ENCODE results near the gene GAGE10. TPM values are rescaled to one million over a fixed set of nuclear protein-coding genes. Genes with fewer than 3 reads are reported as not detected.
"Not testable (repeated sequence)": the region's sequence is repeated elsewhere in the genome, so short reads cannot be mapped to it uniquely, and the experiment has no call there.

The GAGE10 gene
- total and polyA plus RNA-seq, 5 donors, result not detected

- H3K27me3 ChIP-seq (ENCODE audit: control insufficient read depth, insufficient read depth); H3K9me3 ChIP-seq (ENCODE audit: control insufficient read depth, low read length); H3K4me1 ChIP-seq (ENCODE audit: control insufficient read depth, insufficient read depth, low read length); intact Hi-C loops (cut with DNase I); DNase-seq; H3K27ac ChIP-seq (ENCODE audit: low read length); ATAC-seq; H3K4me3 ChIP-seq (ENCODE audit: low read length): not testable (repeated sequence)
- 74% methylated on average over 3 of the region's 7 CpGs for WGBS
These were observed 20.3 kb downstream of the GAGE10 start for GRCh38 chrX:49323735-49324134.

- WGBS, result 90% methylated on average over 3 of the region's 11 CpGs
- H3K4me3 ChIP-seq (ENCODE audit: low read length); H3K27ac ChIP-seq (ENCODE audit: low read length); H3K4me1 ChIP-seq (ENCODE audit: control insufficient read depth, insufficient read depth, low read length); ATAC-seq; H3K9me3 ChIP-seq (ENCODE audit: control insufficient read depth, low read length); H3K27me3 ChIP-seq (ENCODE audit: control insufficient read depth, insufficient read depth); intact Hi-C loops (cut with DNase I); DNase-seq: not testable (repeated sequence)
These were observed 27.0 kb downstream of the GAGE10 start for GRCh38 chrX:49330421-49330820.

- H3K4me1 ChIP-seq (ENCODE audit: control insufficient read depth, insufficient read depth, low read length); intact Hi-C loops (cut with DNase I); H3K9me3 ChIP-seq (ENCODE audit: control insufficient read depth, low read length); H3K27ac ChIP-seq (ENCODE audit: low read length); H3K27me3 ChIP-seq (ENCODE audit: control insufficient read depth, insufficient read depth); DNase-seq; H3K4me3 ChIP-seq (ENCODE audit: low read length); ATAC-seq: not testable (repeated sequence)
- WGBS, result no CpG with 5 or more reads among the region's 16 CpGs
These were observed 27.8 kb downstream of the GAGE10 start, which contains the start of gene GAGE13 for GRCh38 chrX:49331282-49331681. GAGE13 (plus strand) TSS chrX:49331582; CDS start chrX:49332738, 1,156 bp downstream.

- no CpG with 5 or more reads among the region's 26 CpGs for WGBS
- H3K4me3 ChIP-seq (ENCODE audit: low read length); H3K4me1 ChIP-seq (ENCODE audit: control insufficient read depth, insufficient read depth, low read length); H3K27ac ChIP-seq (ENCODE audit: low read length); H3K27me3 ChIP-seq (ENCODE audit: control insufficient read depth, insufficient read depth); intact Hi-C loops (cut with DNase I); H3K9me3 ChIP-seq (ENCODE audit: control insufficient read depth, low read length); ATAC-seq: not testable (repeated sequence)
- peak in 1 of 3 donors; percentile 62 for DNase-seq
These were observed 28.4 kb downstream of the GAGE10 start for GRCh38 chrX:49331841-49332240.

- ATAC-seq, result not testable (repeated sequence)
These were observed 38.0 kb downstream of the GAGE10 start for GRCh38 chrX:49341449-49341848.

GRCh38 chrX:49344496-49345175 is 41.2 kb downstream of the GAGE10 start:
- H3K4me3 ChIP-seq (ENCODE audit: low read length); intact Hi-C loops (cut with DNase I); H3K4me1 ChIP-seq (ENCODE audit: control insufficient read depth, insufficient read depth, low read length); H3K27ac ChIP-seq (ENCODE audit: low read length); H3K27me3 ChIP-seq (ENCODE audit: control insufficient read depth, insufficient read depth); H3K9me3 ChIP-seq (ENCODE audit: control insufficient read depth, low read length); DNase-seq; ATAC-seq: not testable (repeated sequence)
- 74% methylated on average over 11 of the region's 15 CpGs for WGBS

More at GRCh38 chrX:49341449-49341848, 38.0 kb downstream of the GAGE10 start:
- H3K27me3 ChIP-seq (ENCODE audit: control insufficient read depth, insufficient read depth); intact Hi-C loops (cut with DNase I); H3K9me3 ChIP-seq (ENCODE audit: control insufficient read depth, low read length); H3K27ac ChIP-seq (ENCODE audit: low read length); H3K4me1 ChIP-seq (ENCODE audit: control insufficient read depth, insufficient read depth, low read length); H3K4me3 ChIP-seq (ENCODE audit: low read length): not testable (repeated sequence)
- whole genome bisulfite sequencing, result 93% methylated on average over 12 of the region's 24 CpGs
- peak; percentile 10 to 79 (median 25) for DNase-seq

- intact Hi-C loops (cut with DNase I); H3K27me3 ChIP-seq (ENCODE audit: control insufficient read depth, insufficient read depth); H3K27ac ChIP-seq (ENCODE audit: low read length); H3K4me1 ChIP-seq (ENCODE audit: control insufficient read depth, insufficient read depth, low read length); DNase-seq; H3K4me3 ChIP-seq (ENCODE audit: low read length); ATAC-seq; H3K9me3 ChIP-seq (ENCODE audit: control insufficient read depth, low read length): not testable (repeated sequence)
- WGBS, result 83% methylated on average over 6 of the region's 10 CpGs
These were observed 42.0 kb downstream of the GAGE10 start for GRCh38 chrX:49345402-49345801.

- 88% methylated on average over 7 of the region's 11 CpGs for WGBS
- H3K9me3 ChIP-seq (ENCODE audit: control insufficient read depth, low read length); H3K4me3 ChIP-seq (ENCODE audit: low read length); intact Hi-C loops (cut with DNase I); ATAC-seq; H3K27me3 ChIP-seq (ENCODE audit: control insufficient read depth, insufficient read depth); H3K27ac ChIP-seq (ENCODE audit: low read length); H3K4me1 ChIP-seq (ENCODE audit: control insufficient read depth, insufficient read depth, low read length): not testable (repeated sequence)
- DNase-seq, result peak in 1 of 3 donors; percentile 45
These were observed 42.7 kb downstream of the GAGE10 start for GRCh38 chrX:49346150-49346549.

Other genes with a start within 250 kb of the GAGE10 start
- gene CCDC120, start 244.6 kb upstream of the GAGE10 start, total RNA-seq, result 1 to 10 TPM; 1.6 to 2.7 (median 1.9) TPM
- gene CCDC120, start 244.6 kb upstream of the GAGE10 start, polyA plus RNA-seq, result 1.2 TPM
- 10 to 100 TPM; 14.2 to 20.2 (median 17.6) TPM for gene PRAF2, start 229.6 kb upstream of the GAGE10 start, total RNA-seq
- gene PRAF2, start 229.6 kb upstream of the GAGE10 start, polyA plus RNA-seq, result 23.4 TPM
- 10 to 100 TPM; 70.0 to 81.1 (median 79.8) TPM for gene WDR45, start 223.8 kb upstream of the GAGE10 start, total RNA-seq
- 82.5 TPM for gene WDR45, start 223.8 kb upstream of the GAGE10 start, polyA plus RNA-seq
- gene GPKOW, start 179.9 kb upstream of the GAGE10 start, total RNA-seq, result 10 to 100 TPM; 17.4 to 20.1 (median 18.1) TPM
- 14.2 TPM for gene GPKOW, start 179.9 kb upstream of the GAGE10 start, polyA plus RNA-seq
- 10 to 100 TPM in 3 of 4 donors, 1 to 10 TPM in 1; 9.0 to 16.6 (median 15.4) TPM for gene MAGIX, start 140.9 kb upstream of the GAGE10 start, total RNA-seq
- 16.5 TPM for gene MAGIX, start 140.9 kb upstream of the GAGE10 start, polyA plus RNA-seq
- 10 to 100 TPM; 83.0 to 96.4 (median 87.0) TPM for gene PLP2, start 131.7 kb upstream of the GAGE10 start, total RNA-seq
- 89.0 TPM for gene PLP2, start 131.7 kb upstream of the GAGE10 start, polyA plus RNA-seq
- 10 to 100 TPM in 3 of 4 donors, 1 to 10 TPM in 1; 9.0 to 12.1 (median 11.0) TPM for gene PRICKLE3, start 117.3 kb upstream of the GAGE10 start, total RNA-seq
- 8.5 TPM for gene PRICKLE3, start 117.3 kb upstream of the GAGE10 start, polyA plus RNA-seq
- gene SYP, start 103.5 kb upstream of the GAGE10 start, total RNA-seq, result 1 to 10 TPM; 2.1 to 3.1 (median 2.4) TPM
- gene SYP, start 103.5 kb upstream of the GAGE10 start, polyA plus RNA-seq, result 3.0 TPM
- gene CACNA1F, start 70.3 kb upstream of the GAGE10 start, total RNA-seq, result under 1 TPM; 0.17 to 0.78 (median 0.19) TPM
- 0.09 TPM for gene CACNA1F, start 70.3 kb upstream of the GAGE10 start, polyA plus RNA-seq
- gene CCDC22, start 68.2 kb upstream of the GAGE10 start, total RNA-seq, result 10 to 100 TPM in 3 of 4 donors, 1 to 10 TPM in 1; 9.2 to 13.7 (median 12.2) TPM
- gene CCDC22, start 68.2 kb upstream of the GAGE10 start, polyA plus RNA-seq, result 8.5 TPM
- gene FOXP3, start 38.9 kb upstream of the GAGE10 start, total RNA-seq, result under 1 TPM in 2 of 4 donors, not detected in 2; 0.09 to 0.28 TPM
- 0.05 TPM for gene FOXP3, start 38.9 kb upstream of the GAGE10 start, polyA plus RNA-seq
- gene PPP1R3F, start 33.9 kb upstream of the GAGE10 start, total RNA-seq, result 10 to 100 TPM; 23.8 to 29.3 (median 25.5) TPM
- 23.5 TPM for gene PPP1R3F, start 33.9 kb upstream of the GAGE10 start, polyA plus RNA-seq
- not detected for gene GAGE12J, start 18.4 kb downstream of the GAGE10 start, total RNA-seq
- gene GAGE12J, start 18.4 kb downstream of the GAGE10 start, polyA plus RNA-seq, result not detected
- gene GAGE13, start 27.9 kb downstream of the GAGE10 start, total RNA-seq, result not detected
- not detected for gene GAGE13, start 27.9 kb downstream of the GAGE10 start, polyA plus RNA-seq
- not detected for gene GAGE12C, start 228.5 kb downstream of the GAGE10 start, total RNA-seq
- gene GAGE12C, start 228.5 kb downstream of the GAGE10 start, polyA plus RNA-seq, result not detected
- gene GAGE12D, start 238.1 kb downstream of the GAGE10 start, total RNA-seq, result not detected
- gene GAGE12D, start 238.1 kb downstream of the GAGE10 start, polyA plus RNA-seq, result not detected
- not detected for gene GAGE12E, start 247.6 kb downstream of the GAGE10 start, total RNA-seq
- not detected for gene GAGE12E, start 247.6 kb downstream of the GAGE10 start, polyA plus RNA-seq

All from right cardiac atrium (tissue), 5 donors.